Measurements from ENCODE around the gene TEX54.
"Not testable (repeated sequence)": the region's sequence is repeated elsewhere in the genome, so short reads cannot be mapped to it uniquely, and the experiment has no call there.

The TEX54 gene

GRCh38 chr11:62854825-62855570, 22.4 kb upstream of the TEX54 start:
- peak; percentile 33 for DNase-seq

- no peak for DNase-seq
These were observed 21.6 kb upstream of the TEX54 start for GRCh38 chr11:62854013-62854824.

GRCh38 chr11:62853279-62853965, 20.8 kb upstream of the TEX54 start:
- DNase-seq: peak; percentile 71

GRCh38 chr11:62852523-62853188, 20.0 kb upstream of the TEX54 start:
- DNase-seq: no peak

GRCh38 chr11:62851807-62852522, 19.3 kb upstream of the TEX54 start:
- no peak for DNase-seq

GRCh38 chr11:62850911-62851806, 18.5 kb upstream of the TEX54 start:
- no peak for DNase-seq

- DNase-seq: no peak
These were observed 15.2 kb upstream of the TEX54 start for GRCh38 chr11:62847767-62848314.

- DNase-seq: no peak
These were observed 13.5 kb upstream of the TEX54 start for GRCh38 chr11:62846177-62846576.

GRCh38 chr11:62844154-62844553, 11.5 kb upstream of the TEX54 start:
- no peak for DNase-seq

GRCh38 chr11:62843466-62843865, 10.8 kb upstream of the TEX54 start:
- DNase-seq: no peak

GRCh38 chr11:62842891-62843290, 10.2 kb upstream of the TEX54 start:
- DNase-seq: not testable (repeated sequence)

GRCh38 chr11:62842171-62842741, 9.6 kb upstream of the TEX54 start:
- peak; percentile 57 for DNase-seq

GRCh38 chr11:62841361-62842170, 8.9 kb upstream of the TEX54 start:
- peak; percentile 95 for DNase-seq

GRCh38 chr11:62840721-62841360, 8.2 kb upstream of the TEX54 start:
- DNase-seq: peak; percentile 89

GRCh38 chr11:62839050-62839945, 6.7 kb upstream of the TEX54 start, which contains the start of gene WDR74:
Gene WDR74 (minus strand): TSS chr11:62839590. CDS start chr11:62839570, 20 bp downstream.
- DNase-seq: peak; percentile 95

GRCh38 chr11:62835336-62835735, 2.7 kb upstream of the TEX54 start:
- DNase-seq: no peak

GRCh38 chr11:62831520-62832335, 913 bp downstream of the TEX54 start, which contains the start of gene STX5:
Gene STX5 (minus strand): TSS chr11:62832051. CDS start chr11:62831243, 808 bp downstream.
- peak; percentile 99 for DNase-seq

Data from CD4-positive, alpha-beta T cell treated with Interleukin-17A for 1 hour (primary cell).